Muscle of back (tissue), 11 donors: Measurements from ENCODE around the gene TJAP1. TPM values are rescaled to one million over a fixed set of nuclear protein-coding genes. Genes with fewer than 3 reads are reported as not detected.

ENCODE experiments used
- DNase-seq, 3 donors: peaks; one replicate each; pipeline versions ENCODE4 v3.0.0 to v3.0.0-alpha.2; 2013
- polyA plus RNA-seq, 10 donors: library from polyadenylated mRNA; unstranded; fragments of 120-200 nt; gene quantifications; one replicate each; pipeline ENCODE4 v1.2.1, GENCODE V29; 2013; ENCODE audit not compliant: insufficient read length in 10 of 10

TJAP1 gene
- polyA plus RNA-seq, 10 donors: 17.8 to 35.8 (median 25.1) TPM

- DNase-seq: no peak
These were observed 26.1 kb downstream of the TJAP1 start for GRCh38 chr6:43503443-43503842.

GRCh38 chr6:43504756-43505593, 27.6 kb downstream of the TJAP1 start:
- DNase-seq: no peak

- no peak for DNase-seq
These were observed 28.3 kb downstream of the TJAP1 start for GRCh38 chr6:43505718-43506117.

GRCh38 chr6:43506171-43506570, 28.8 kb downstream of the TJAP1 start:
- no peak for DNase-seq

GRCh38 chr6:43506667-43507471, 29.5 kb downstream of the TJAP1 start:
- peak; percentile 78 to 91 (median 88) for DNase-seq

GRCh38 chr6:43508481-43509141, 31.2 kb downstream of the TJAP1 start:
- DNase-seq: no peak

- DNase-seq: peak in 1 of 3 donors; percentile 45
These were observed 32.0 kb downstream of the TJAP1 start for GRCh38 chr6:43509142-43509983.

GRCh38 chr6:43509984-43510826, 32.8 kb downstream of the TJAP1 start, which contains the start of gene LRRC73:
LRRC73 (minus strand) TSS chr6:43510346; CDS start chr6:43509785, 561 bp downstream.
- peak; percentile 62 to 93 (median 82) for DNase-seq

GRCh38 chr6:43510827-43511163, 33.4 kb downstream of the TJAP1 start:
- no peak for DNase-seq

GRCh38 chr6:43511824-43512415, 34.5 kb downstream of the TJAP1 start:
- no peak for DNase-seq

GRCh38 chr6:43515808-43516207, 38.4 kb downstream of the TJAP1 start:
- no peak for DNase-seq

- no peak for DNase-seq
These were observed 39.0 kb downstream of the TJAP1 start for GRCh38 chr6:43516367-43516696.

GRCh38 chr6:43516697-43517504, 39.5 kb downstream of the TJAP1 start, which contains the start of the genes POLR1C and YIPF3:
POLR1C (plus strand) TSS chr6:43517089; CDS start chr6:43517110, 21 bp downstream.
YIPF3 (minus strand) TSS chr6:43516926; CDS start chr6:43516807, 119 bp downstream.
- DNase-seq: peak; percentile 97 to 99 (median 98)

- no peak for DNase-seq
These were observed 40.4 kb downstream of the TJAP1 start for GRCh38 chr6:43517505-43518357.

GRCh38 chr6:43520097-43520496, 42.7 kb downstream of the TJAP1 start:
- no peak for DNase-seq

GRCh38 chr6:43521836-43522235, 44.5 kb downstream of the TJAP1 start:
- no peak for DNase-seq

GRCh38 chr6:43522547-43523261, 45.3 kb downstream of the TJAP1 start:
- no peak for DNase-seq
